Measurements from ENCODE around the gene CD84.
A peak's percentile ranks its signal among the peaks of the same experiment; 100 is the strongest.

The CD84 gene

DNA sequence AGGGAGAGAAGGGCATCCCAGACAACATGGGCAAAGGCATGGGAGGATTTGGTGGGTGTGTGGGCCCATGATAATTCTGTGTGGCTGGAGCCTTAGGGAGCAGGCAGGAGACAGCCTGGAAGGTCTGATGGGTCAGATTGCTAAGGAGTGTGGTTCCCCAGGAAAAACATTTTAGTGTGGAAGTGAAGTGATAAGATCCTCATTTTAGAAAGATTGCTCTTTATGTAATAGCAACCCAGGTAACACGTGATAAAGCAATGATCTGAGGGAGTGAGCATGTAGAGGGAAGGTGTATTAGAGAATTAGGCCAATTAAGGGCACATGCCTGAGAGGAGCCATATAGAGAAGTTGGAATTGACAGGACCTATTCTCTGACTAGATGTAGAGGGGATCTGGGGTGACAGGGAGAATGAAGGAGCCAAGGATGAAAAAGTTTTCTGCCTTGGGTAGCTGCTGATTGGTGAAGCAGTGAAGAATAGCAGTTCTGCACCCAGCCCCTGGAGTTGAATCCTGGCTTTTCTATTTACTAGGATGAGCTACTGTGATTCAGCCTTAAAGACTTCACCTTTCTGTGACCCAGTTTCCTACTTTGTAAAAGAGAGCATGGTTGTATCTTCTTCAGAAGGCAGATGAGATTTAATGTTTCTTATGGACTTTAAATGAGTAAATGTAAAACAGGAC is 37.5 kb downstream of the CD84 start:
- TF ChIP-seq, protein P1, sequence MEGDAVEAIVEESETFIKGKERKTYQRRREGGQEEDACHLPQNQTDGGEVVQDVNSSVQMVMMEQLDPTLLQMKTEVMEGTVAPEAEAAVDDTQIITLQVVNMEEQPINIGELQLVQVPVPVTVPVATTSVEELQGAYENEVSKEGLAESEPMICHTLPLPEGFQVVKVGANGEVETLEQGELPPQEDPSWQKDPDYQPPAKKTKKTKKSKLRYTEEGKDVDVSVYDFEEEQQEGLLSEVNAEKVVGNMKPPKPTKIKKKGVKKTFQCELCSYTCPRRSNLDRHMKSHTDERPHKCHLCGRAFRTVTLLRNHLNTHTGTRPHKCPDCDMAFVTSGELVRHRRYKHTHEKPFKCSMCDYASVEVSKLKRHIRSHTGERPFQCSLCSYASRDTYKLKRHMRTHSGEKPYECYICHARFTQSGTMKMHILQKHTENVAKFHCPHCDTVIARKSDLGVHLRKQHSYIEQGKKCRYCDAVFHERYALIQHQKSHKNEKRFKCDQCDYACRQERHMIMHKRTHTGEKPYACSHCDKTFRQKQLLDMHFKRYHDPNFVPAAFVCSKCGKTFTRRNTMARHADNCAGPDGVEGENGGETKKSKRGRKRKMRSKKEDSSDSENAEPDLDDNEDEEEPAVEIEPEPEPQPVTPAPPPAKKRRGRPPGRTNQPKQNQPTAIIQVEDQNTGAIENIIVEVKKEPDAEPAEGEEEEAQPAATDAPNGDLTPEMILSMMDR (conservative IDR thresholded peaks at IDR 0.05; ENCODE audit: low read depth, low read length), result no peak
- H3K4me3 ChIP-seq (ENCODE audit: low read depth, low read length), result no peak overlapping the region
- DNase-seq (ENCODE audit: low read depth), result peak; percentile 41

DNA sequence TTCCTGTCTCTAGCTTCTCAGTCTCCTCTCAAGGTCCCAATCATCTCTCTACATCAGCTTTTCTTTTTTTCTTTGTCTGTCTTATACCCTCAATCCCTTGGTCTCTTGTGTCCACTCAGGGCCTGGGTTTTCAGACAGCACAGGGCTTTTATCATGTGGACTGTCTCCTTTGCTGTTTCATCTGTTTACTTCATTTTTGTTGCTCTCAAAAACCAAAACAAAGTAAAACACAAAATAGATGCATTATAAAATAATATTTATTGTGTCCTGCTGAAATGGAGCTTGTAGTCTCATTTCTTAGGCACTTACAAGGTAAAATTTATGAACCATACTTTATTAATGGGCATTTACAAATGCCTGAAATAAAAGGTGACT is 38.5 kb downstream of the CD84 start:
- no peak overlapping the region for H3K4me3 ChIP-seq (ENCODE audit: low read depth, low read length)
- DNase-seq (ENCODE audit: low read depth), result no peak
- TF ChIP-seq, protein P1 (conservative IDR thresholded peaks at IDR 0.05; ENCODE audit: low read depth, low read length), result no peak

DNA sequence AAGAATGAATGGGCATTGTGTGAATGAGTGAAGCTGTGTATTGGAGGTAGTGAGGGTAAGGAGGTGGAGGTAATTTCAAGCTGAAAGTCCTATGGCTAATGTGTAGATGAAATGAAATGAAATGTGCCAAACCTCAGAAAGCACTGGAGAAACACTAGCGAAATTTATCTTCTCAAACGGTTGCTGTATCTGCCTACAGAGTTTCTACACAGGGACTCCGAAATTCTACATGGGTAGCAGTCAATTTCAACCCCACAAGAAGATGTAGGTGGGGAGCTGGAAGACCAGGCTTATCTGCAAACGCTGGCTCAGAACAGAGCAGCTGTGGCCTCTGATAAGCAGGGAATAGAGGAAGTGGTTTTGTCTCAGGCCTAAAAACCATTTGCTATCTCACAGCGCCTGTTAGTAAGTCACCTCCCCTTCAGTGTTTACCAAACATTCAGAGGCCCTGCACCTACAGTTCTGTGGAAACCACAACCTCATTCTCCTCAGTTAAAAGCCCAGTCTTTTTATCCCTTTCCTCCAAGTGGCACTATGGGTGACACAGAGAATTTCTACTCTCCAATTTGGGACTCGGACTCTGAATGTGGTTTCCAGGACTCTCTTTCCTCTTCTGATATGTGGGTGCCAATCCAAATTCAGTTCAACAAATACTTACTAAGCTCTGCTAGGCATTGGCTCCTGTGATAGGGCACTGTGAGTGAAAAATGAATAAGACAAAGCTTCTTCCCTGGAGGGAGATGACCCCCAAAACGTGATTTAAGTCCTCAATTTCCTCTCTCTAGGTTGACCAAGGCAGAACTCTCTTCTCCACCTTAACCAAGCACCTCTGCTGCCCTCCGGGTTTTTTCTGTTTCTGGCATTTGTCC is 39.1 kb downstream of the CD84 start:
- TF ChIP-seq, protein P1 (conservative IDR thresholded peaks at IDR 0.05; ENCODE audit: low read depth, low read length), result no peak
- no peak overlapping the region for H3K4me3 ChIP-seq (ENCODE audit: low read depth, low read length)
- no peak for DNase-seq (ENCODE audit: low read depth)

DNA sequence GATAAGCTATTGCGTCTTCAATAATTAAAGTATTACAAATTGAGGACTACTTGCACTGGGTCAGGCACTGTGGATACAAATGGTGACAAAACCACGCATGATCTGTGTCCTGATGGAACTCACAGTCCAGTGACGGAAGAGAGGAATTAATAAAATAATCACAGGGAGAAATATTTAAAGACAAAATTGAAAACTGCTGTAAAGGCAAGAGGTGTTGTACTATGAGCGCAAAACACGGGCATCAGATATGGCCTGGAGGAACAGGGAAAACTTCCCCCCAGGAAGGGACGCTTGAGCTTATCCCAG is 39.7 kb downstream of the CD84 start:
- H3K4me3 ChIP-seq (ENCODE audit: low read depth, low read length), result no peak overlapping the region
- no peak for DNase-seq (ENCODE audit: low read depth)
- TF ChIP-seq, protein P1 (conservative IDR thresholded peaks at IDR 0.05; ENCODE audit: low read depth, low read length), result no peak

DNA sequence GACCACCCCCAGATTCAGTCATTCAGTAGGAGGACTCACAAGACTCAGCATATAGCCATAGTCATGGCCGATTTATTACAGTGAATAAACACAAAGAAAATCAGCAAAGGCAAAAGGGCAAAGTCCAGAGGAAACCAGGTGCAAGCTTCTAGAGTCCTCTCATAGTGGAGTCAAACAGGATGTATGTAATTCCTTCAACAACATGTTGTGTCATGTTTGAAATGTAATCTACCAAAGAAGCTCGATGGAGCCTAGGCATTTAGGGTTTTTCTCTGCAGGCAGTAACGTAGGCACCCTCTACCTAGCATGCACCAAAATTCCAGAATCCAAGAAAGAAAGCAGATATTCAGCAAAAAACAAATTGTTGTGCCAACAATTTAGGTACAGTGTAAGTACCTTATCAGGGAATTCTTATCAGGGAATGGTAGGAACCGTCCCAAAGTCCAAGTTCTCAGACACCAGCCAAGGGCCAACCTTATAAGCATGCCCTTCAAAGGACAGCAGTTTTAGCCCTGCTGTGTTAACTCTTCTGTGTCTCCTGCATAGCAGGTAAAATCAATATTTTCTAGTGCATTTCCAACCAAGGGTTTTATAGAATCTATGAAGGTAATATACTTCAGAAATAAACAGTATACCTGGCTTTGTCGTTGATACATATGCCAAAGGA is 40.2 kb downstream of the CD84 start:
- DNase-seq (ENCODE audit: low read depth), result no peak
- no peak overlapping the region for H3K4me3 ChIP-seq (ENCODE audit: low read depth, low read length)
- TF ChIP-seq, protein P1 (conservative IDR thresholded peaks at IDR 0.05; ENCODE audit: low read depth, low read length), result no peak

DNA sequence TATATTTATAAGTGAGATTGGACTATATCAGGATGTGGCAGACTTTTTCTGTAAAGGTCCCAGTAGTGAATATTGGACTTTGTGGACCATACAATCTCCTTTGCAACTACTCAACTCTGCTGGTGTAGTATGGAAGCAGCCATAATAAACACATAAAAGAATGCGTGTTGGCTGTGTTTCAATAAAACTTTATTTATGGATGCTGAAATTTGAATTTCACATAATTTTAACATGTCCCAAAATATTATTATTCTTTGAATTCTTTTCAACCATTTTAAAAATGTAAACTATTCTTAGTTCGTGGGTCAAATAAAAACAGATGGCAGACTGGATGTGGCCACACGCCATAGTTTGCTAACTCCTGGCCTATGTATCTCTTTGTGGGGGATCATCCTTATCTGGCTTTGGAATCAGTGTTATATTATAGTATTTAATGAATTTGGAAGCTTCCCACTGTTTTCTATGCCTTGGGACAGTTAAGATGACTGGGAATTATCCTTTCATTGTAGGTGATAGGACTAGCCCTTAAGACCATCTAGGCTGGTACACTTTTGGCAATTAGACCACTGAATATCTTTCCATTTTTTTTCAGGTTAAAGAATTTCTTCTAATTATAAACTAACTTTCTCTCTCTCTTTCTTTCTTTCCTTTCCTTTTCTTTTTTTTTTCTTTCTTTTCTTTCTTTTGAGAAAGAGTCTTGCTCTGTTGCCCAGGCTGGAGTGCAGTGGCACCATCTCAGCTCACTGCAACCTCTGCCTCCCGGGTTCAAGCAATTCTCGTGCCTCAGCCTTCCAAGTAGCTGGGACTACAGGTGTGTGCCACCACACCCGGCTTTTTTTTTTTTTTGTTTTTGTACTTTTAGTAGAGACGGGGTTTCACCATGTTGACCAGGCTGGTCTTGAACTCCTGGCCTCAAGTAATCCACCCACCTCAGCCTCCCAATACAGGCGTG is 41.3 kb downstream of the CD84 start:
- TF ChIP-seq, protein P1 (conservative IDR thresholded peaks at IDR 0.05; ENCODE audit: low read depth, low read length), result no peak
- DNase-seq (ENCODE audit: low read depth), result no peak
- H3K4me3 ChIP-seq (ENCODE audit: low read depth, low read length), result no peak overlapping the region

All from choroid plexus epithelial cell (primary cell).